Measurements from ENCODE around the gene SRGAP3. TPM values are rescaled to one million over a fixed set of nuclear protein-coding genes. Genes with fewer than 3 reads are reported as not detected.

The SRGAP3 gene
- total RNA-seq, 1 donor from 2014 or later = 3.9 TPM

- Mint-ChIP-seq H3K27ac (ENCODE audit: unreplicated experiment) (no peak overlapping the region), H3K9me3 (ENCODE audit: unreplicated experiment) (peaks cover 2% of the 10 kb centered on the region), H3K4me3 (ENCODE audit: unreplicated experiment) (no peak overlapping the region), H3K4me1 (ENCODE audit: low read depth, unreplicated experiment) (peaks cover 7% of the 10 kb centered on the region), H3K36me3 (ENCODE audit: low read depth, unreplicated experiment) (peaks cover 4% of the 10 kb centered on the region), H3K27me3 (ENCODE audit: low read depth, unreplicated experiment) (peaks cover 5% of the 10 kb centered on the region)
- no peak overlapping the region for H3K27ac ChIP-seq (ENCODE audit: low read depth, low read length)
- H3K4me3 ChIP-seq (ENCODE audit: insufficient read depth, low read depth, low read length) = no peak overlapping the region
- H3K9ac ChIP-seq (ENCODE audit: low read length) = no peak overlapping the region
- H3K4me1 ChIP-seq (ENCODE audit: insufficient read depth, low read length) = peaks cover 8% of the 10 kb centered on the region
- TF ChIP-seq EZH2 (IDR thresholded peaks at IDR 0.05; ENCODE audit: insufficient read depth, low read length) = no peak
- no peak for TF ChIP-seq CTCF (IDR thresholded peaks at IDR 0.05; ENCODE audit: insufficient read depth, low read depth, low read length)
- H3K9me3 ChIP-seq (ENCODE audit: insufficient read depth, low read depth, low read length) = no peaks in the 10 kb centered on the region
- no peak for FAIRE-seq
- no peaks in the 10 kb centered on the region for H4K20me1 ChIP-seq (ENCODE audit: insufficient read depth, low read length)
- H2AFZ ChIP-seq (ENCODE audit: low read depth, low read length) = no peak overlapping the region
- no peak for DNase-seq (ENCODE audit: low read depth)
- H3K4me2 ChIP-seq (ENCODE audit: low read length) = no peak overlapping the region
- H3K79me2 ChIP-seq (ENCODE audit: insufficient read depth, low read length) = no peaks in the 10 kb centered on the region
- H3K36me3 ChIP-seq (ENCODE audit: insufficient read depth, low read length) = no peaks in the 10 kb centered on the region
- H3K27me3 ChIP-seq (ENCODE audit: insufficient read depth, low read length) = peaks cover 10% of the 10 kb centered on the region
Observed at GRCh38 chr3:9207116-9207763, 42.2 kb downstream of the SRGAP3 start.

- no peak for TF ChIP-seq EZH2 (IDR thresholded peaks at IDR 0.05; ENCODE audit: insufficient read depth, low read length)
- no peak for TF ChIP-seq CTCF (IDR thresholded peaks at IDR 0.05; ENCODE audit: insufficient read depth, low read depth, low read length)
- H3K4me1 ChIP-seq (ENCODE audit: insufficient read depth, low read length) = peaks cover 4% of the 10 kb centered on the region
Observed at GRCh38 chr3:9206287-9206686, 43.2 kb downstream of the SRGAP3 start.

More at GRCh38 chr3:9206287-9206686, 43.2 kb downstream of the SRGAP3 start:
- H3K27me3 ChIP-seq (ENCODE audit: insufficient read depth, low read length) = peaks cover 16% of the 10 kb centered on the region
- no peaks in the 10 kb centered on the region for H3K79me2 ChIP-seq (ENCODE audit: insufficient read depth, low read length)
- H3K9me3 Mint-ChIP-seq (ENCODE audit: unreplicated experiment) = peaks cover 2% of the 10 kb centered on the region
- peaks cover 6% of the 10 kb centered on the region for H3K4me1 Mint-ChIP-seq (ENCODE audit: low read depth, unreplicated experiment)
- no peak overlapping the region for H3K27ac ChIP-seq (ENCODE audit: low read depth, low read length)
- no peaks in the 10 kb centered on the region for H3K36me3 ChIP-seq (ENCODE audit: insufficient read depth, low read length)
- H3K9me3 ChIP-seq (ENCODE audit: insufficient read depth, low read depth, low read length) = no peaks in the 10 kb centered on the region
- H3K4me2 ChIP-seq (ENCODE audit: low read length) = no peak overlapping the region
- H3K4me3 ChIP-seq (ENCODE audit: insufficient read depth, low read depth, low read length) = no peak overlapping the region
- no peak overlapping the region for H3K4me3 Mint-ChIP-seq (ENCODE audit: unreplicated experiment)
- H3K27me3 Mint-ChIP-seq (ENCODE audit: low read depth, unreplicated experiment) = peaks cover 9% of the 10 kb centered on the region
- peaks cover 4% of the 10 kb centered on the region for H3K36me3 Mint-ChIP-seq (ENCODE audit: low read depth, unreplicated experiment)
- H3K27ac Mint-ChIP-seq (ENCODE audit: unreplicated experiment) = no peak overlapping the region
- no peak for FAIRE-seq
- H4K20me1 ChIP-seq (ENCODE audit: insufficient read depth, low read length) = no peaks in the 10 kb centered on the region
- DNase-seq (ENCODE audit: low read depth) = no peak
- no peak overlapping the region for H3K9ac ChIP-seq (ENCODE audit: low read length)
- H2AFZ ChIP-seq (ENCODE audit: low read depth, low read length) = no peak overlapping the region
